GM21390 (cell line): Measurements from ENCODE around the gene HMSD.

ENCODE experiments used
- ATAC-seq: cut with Tn5 transposase; IDR thresholded peaks from one replicate; pipeline ENCODE4 v1.9.1; 2021; ENCODE audit not compliant: unreplicated experiment

Gene HMSD

GRCh38 chr18:63987743-63988142 is 38.6 kb downstream of the HMSD start:
- ATAC-seq = no peak

DNA sequence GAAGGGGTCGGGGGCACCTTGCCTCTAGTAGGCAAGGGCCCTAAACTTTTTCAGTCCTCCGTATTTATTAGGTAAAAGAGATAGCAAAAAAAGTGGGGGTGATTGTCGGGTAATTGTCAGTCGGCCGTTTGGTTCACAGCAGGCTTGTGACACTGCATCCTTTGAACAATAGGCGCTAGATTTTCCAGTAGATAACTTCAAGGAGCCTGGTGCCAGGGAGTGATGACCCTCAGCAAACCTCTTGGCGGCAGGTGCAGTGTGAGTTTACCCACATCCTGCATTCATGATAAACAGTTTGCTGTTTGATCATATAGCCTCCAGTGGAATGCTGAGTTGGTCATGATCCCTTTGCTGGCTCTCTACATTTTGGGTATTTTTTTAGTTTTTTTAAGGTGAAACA is 43.6 kb downstream of the HMSD start:
- ATAC-seq = no peak

- no peak for ATAC-seq
Measured at GRCh38 chr18:63994783-63995399, 45.8 kb downstream of the HMSD start.

- ATAC-seq = no peak
Measured at GRCh38 chr18:63997041-63997440, 47.9 kb downstream of the HMSD start.

GRCh38 chr18:63997606-63998005 is 48.5 kb downstream of the HMSD start:
- ATAC-seq = no peak

DNA sequence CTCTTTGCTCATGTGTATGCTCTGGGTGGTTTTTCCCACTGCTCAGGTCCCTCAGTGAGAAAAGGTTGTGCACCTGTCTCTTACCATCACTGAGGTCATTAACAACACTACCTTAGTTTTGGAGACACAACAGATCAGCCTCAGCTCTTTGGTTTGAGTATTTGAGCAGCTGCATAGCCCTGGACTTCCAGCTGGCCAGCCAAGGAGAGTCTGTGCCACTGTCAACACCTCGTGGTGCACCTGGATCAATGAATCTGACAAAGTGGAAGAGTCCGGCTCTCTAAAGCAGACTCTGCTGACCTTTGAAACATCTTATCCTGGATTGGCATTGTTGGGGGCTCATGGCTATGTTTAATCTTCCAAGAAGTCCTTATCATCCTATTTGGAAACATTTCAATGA is 50.8 kb downstream of the HMSD start:
- no peak for ATAC-seq

DNA sequence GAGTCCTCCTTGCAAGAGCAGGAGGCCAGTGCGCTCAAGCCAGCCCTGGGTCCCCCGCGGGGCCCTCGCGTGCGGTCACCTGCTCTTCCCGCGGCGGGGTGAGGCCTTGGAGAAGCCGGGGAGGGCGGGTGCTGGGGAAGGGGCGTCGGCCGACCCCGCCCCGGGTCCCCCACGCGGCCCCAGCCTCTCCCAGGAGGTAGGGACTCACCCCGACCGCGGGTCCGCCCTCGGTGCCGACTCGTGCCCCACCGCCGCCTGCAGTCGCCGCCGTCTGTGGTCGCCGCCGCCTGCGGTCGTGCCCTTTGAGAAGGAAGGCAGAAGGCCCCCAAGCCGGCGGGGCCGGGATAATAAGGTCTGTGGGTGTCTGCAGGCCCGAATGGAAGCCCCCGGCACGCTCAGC is 53.5 kb downstream of the HMSD start:
- ATAC-seq = no peak

GRCh38 chr18:64009305-64009704 is 60.2 kb downstream of the HMSD start:
- no peak for ATAC-seq
